Trophoblast cell (in vitro differentiated cells and primary cell): ENCODE results near the gene CPM.
"Not testable (repeated sequence)": the region's sequence is repeated elsewhere in the genome, so short reads cannot be mapped to it uniquely, and the experiment has no call there.

Experiments
- DNase-seq, 2 donors: peaks; one replicate each; pipeline ENCODE4 v3.0.0-alpha.2; 2016
- H2AFZ ChIP-seq: 2 replicates; pipeline ENCODE4 v1.6.1; 2013; ENCODE audit warnings: low read length, moderate library complexity, mild to moderate bottlenecking; ENCODE audit not compliant: insufficient read depth, poor library complexity
- H2AK5ac ChIP-seq: 2 replicates; pipeline ENCODE4 v1.6.1; 2013; ENCODE audit warnings: mild to moderate bottlenecking, low read length
- H2BK120ac ChIP-seq: 2 replicates; pipeline ENCODE4 v1.6.1; 2013; ENCODE audit warnings: low read length, mild to moderate bottlenecking, moderate library complexity; ENCODE audit not compliant: insufficient read depth, poor library complexity
- H2BK12ac ChIP-seq: 2 replicates; pipeline ENCODE4 v1.6.1; 2013; ENCODE audit warnings: mild to moderate bottlenecking, low read length, moderate library complexity
- H2BK5ac ChIP-seq: 2 replicates; pipeline ENCODE4 v1.6.1; 2013; ENCODE audit warnings: low read length, low read depth, moderate library complexity, mild to moderate bottlenecking; ENCODE audit not compliant: poor library complexity
- H3K14ac ChIP-seq: 2 replicates; pipeline ENCODE4 v1.6.1; 2013; ENCODE audit warnings: mild to moderate bottlenecking, low read length
- H3K18ac ChIP-seq: 2 replicates; pipeline ENCODE4 v1.6.1; 2013; ENCODE audit warnings: mild to moderate bottlenecking, low read length
- H3K23ac ChIP-seq: 2 replicates; pipeline ENCODE4 v1.6.1; 2013; ENCODE audit warnings: low read length
- H3K27ac ChIP-seq: 2 replicates; pipeline ENCODE4 v1.5.1; 2013; ENCODE audit warnings: low read depth, mild to moderate bottlenecking, inconsistent platforms, low read length, moderate library complexity
- H3K27me3 ChIP-seq: 2 replicates; pipeline ENCODE4 v1.6.1; 2013; ENCODE audit warnings: inconsistent platforms, mild to moderate bottlenecking, low read length, moderate library complexity; ENCODE audit not compliant: insufficient read depth
- H3K36me3 ChIP-seq, 2 experiments: 1 replicate in 1 of 2; 2 replicates in 1 of 2; pipeline ENCODE4 v1.6.1; 2013; ENCODE audit warnings: low read length in 2 of 2, mild to moderate bottlenecking in 2 of 2, moderate library complexity in 1 of 2; ENCODE audit not compliant: insufficient read depth in 2 of 2, control insufficient read depth in 1 of 2
- H3K4ac ChIP-seq: 2 replicates; pipeline ENCODE4 v1.6.1; 2013; ENCODE audit warnings: low read depth, mild to moderate bottlenecking, low read length, moderate library complexity
- H3K4me1 ChIP-seq, 2 experiments: 1 replicate in 1 of 2; 2 replicates in 1 of 2; pipeline ENCODE4 v1.6.1; 2013; ENCODE audit warnings: low read length in 2 of 2, mild to moderate bottlenecking in 2 of 2, moderate library complexity in 1 of 2; ENCODE audit not compliant: insufficient read depth in 2 of 2, control insufficient read depth in 1 of 2
- H3K4me2 ChIP-seq: 2 replicates; pipeline ENCODE4 v1.6.1; 2013; ENCODE audit warnings: inconsistent platforms, mild to moderate bottlenecking, low read length, moderate library complexity
- H3K4me3 ChIP-seq: 2 replicates; pipeline ENCODE4 v1.5.1; 2013; ENCODE audit warnings: mild to moderate bottlenecking, low read depth, low read length, inconsistent platforms
- H3K79me1 ChIP-seq: one replicate; pipeline ENCODE4 v1.6.1; 2013; ENCODE audit warnings: low read length
- H3K79me2 ChIP-seq: 2 replicates; pipeline ENCODE4 v1.6.1; 2013; ENCODE audit warnings: low read length, mild to moderate bottlenecking; ENCODE audit not compliant: control insufficient read depth, insufficient read depth, poor library complexity
- H3K9ac ChIP-seq: 2 replicates; pipeline ENCODE4 v1.6.1; 2013; ENCODE audit warnings: mild to moderate bottlenecking, low read length
- H3K9me3 ChIP-seq: 2 replicates; pipeline ENCODE4 v1.6.1; 2013; ENCODE audit warnings: low read depth, mild to moderate bottlenecking, control low read depth, inconsistent platforms, low read length; ENCODE audit not compliant: insufficient read depth
- H4K12ac ChIP-seq: 2 replicates; pipeline ENCODE4 v1.6.1; 2013; ENCODE audit warnings: low read depth, mild to moderate bottlenecking, low read length, moderate library complexity
- H4K8ac ChIP-seq: 2 replicates; pipeline ENCODE4 v1.6.1; 2013; ENCODE audit warnings: low read depth, mild to moderate bottlenecking, low read length, moderate library complexity
- H4K91ac ChIP-seq: one replicate; pipeline ENCODE4 v1.6.1; 2013; ENCODE audit warnings: low read depth, mild to moderate bottlenecking, low read length, moderate library complexity
- WGBS: extraction: QIAGEN DNeasy Blood & Tissue Kit; methylation state at CpG from one replicate; pipeline ENCODE4 v1.1.7; 2013; ENCODE audit warnings: missing lambda C conversion rate; ENCODE audit not compliant: insufficient read length, insufficient coverage; ENCODE audit errors: extremely low coverage; 5-methylcytosine and 5-hydroxymethylcytosine counted together

CPM gene

DNA sequence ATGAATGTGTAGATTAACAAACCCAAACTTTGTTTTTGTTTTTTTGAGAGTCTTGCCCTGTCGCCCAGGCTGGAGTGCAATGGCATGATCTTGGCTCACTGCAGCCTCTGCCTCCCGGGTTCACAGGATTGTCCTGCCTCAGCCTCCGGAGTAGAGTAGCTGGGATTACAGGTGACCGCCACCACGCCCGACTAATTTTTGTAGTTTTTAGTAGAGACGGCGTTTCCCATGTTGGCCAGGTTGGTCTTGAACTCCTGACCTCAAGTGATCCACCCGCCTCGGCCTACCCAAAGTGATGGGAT lies 125.7 kb downstream of the CPM start:
- Histone ChIP-seq H2BK120ac (peak overlapping the region; percentile 14), H3K4ac (peak overlapping the region; percentile 40), H4K8ac (peak overlapping the region; percentile 70), H3K18ac (peak overlapping the region; percentile 14), H2BK5ac (peak overlapping the region; percentile 66), H3K4me3 (peak overlapping the region; percentile 0), H4K91ac (peak overlapping the region; percentile 32), H3K79me1 (peaks cover 25% of the 10 kb centered on the region), H3K27ac (peak overlapping the region; percentile 100), H3K4me2 (peak overlapping the region; percentile 63)
- H3K9ac ChIP-seq, H3K4me1 ChIP-seq, H2AFZ ChIP-seq, H2AK5ac ChIP-seq, H3K27me3 ChIP-seq, H3K23ac ChIP-seq, H4K12ac ChIP-seq, DNase-seq, H3K9me3 ChIP-seq, H3K79me2 ChIP-seq, H3K36me3 ChIP-seq, H2BK12ac ChIP-seq, H3K14ac ChIP-seq: not testable (repeated sequence)
- no CpG with 5 or more reads among the region's 10 CpGs for WGBS

DNA sequence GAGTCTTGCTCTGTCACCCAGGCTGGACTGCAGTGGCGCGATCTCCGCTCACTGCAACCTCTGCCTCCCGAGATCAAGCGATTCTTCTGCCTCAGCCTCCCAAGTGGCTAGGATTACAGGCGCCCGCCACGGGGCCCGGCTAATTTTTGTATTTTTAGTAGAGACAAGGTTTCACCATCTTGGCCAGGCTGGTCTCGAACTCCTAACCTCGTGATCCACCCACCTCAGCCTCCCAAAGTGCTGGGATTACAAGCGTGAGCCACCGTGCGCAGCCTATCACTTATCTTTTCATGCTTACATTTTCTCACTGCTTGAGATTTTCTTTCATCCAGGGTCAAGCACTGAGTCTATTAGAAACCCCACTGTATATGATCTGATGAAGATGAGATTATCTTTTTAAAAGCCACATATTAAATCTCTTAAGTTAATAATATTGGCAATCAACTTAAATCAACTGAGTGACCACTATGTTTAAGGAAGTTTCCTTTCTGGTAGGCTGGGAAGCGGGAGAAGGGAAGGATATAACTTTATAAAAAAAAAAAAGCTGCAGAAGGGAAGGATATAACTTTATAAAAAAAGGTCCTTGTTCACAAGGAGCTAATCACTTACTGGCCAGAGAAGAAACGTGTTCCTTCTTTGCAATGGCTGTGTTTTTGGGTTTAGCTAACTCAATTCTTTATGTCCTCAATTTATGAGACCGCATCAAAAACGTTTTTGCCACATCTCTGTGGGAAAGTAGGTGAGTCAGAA lies 126.3 kb downstream of the CPM start:
- Histone ChIP-seq H2BK5ac (no peak overlapping the region), H3K4me1 (peaks cover 6 to 8% of the 10 kb centered on the region in 2 experiments), H4K12ac (no peak overlapping the region), H2BK120ac (no peak overlapping the region), H3K9me3 (no peaks in the 10 kb centered on the region), H3K18ac (no peak overlapping the region), H3K79me1 (peaks cover 25% of the 10 kb centered on the region), H3K23ac (no peak overlapping the region), H3K36me3 (peaks cover 4% of the 10 kb centered on the region in 2 experiments), H3K9ac (no peak overlapping the region), H3K27me3 (no peaks in the 10 kb centered on the region), H2AK5ac (no peak overlapping the region), H3K14ac (no peak overlapping the region), H4K8ac (no peak overlapping the region), H3K27ac (no peak overlapping the region), H3K79me2 (peaks cover 10% of the 10 kb centered on the region), H2AFZ (no peak overlapping the region), H3K4ac (no peak overlapping the region), H3K4me3 (no peak overlapping the region), H2BK12ac (no peak overlapping the region), H4K91ac (no peak overlapping the region), H3K4me2 (no peak overlapping the region)
- WGBS: no CpG with 5 or more reads among the region's 18 CpGs
- DNase-seq: no peak

DNA sequence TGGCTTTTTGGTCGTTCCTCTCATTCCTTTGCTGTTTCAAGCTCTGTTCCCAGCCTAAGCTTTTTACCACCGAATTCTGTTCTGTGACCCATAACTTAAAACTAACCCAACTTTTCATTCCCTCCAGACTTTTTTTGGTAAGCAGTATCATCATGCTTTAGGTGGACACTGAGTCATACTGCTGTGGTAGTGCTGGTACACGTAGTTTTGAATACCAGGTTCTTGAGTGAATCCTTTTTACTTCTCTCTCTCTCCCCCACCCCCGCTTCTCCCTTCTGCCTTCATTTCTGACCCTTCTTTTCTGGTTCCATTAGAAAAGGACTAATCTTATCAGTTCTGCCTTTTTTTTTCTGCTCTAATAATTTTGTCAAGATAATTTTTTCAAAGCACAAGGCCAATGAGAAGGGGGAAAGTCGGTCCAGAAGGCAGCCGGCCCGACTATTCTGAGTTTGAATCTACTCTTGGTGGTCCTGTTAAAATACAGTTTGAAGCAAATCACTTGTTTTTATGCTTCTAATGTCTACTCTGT lies 127.3 kb downstream of the CPM start:
- no peak overlapping the region for H2BK120ac ChIP-seq
- no peak overlapping the region for H3K4me2 ChIP-seq
- peaks cover 25% of the 10 kb centered on the region for H3K79me1 ChIP-seq
- H4K91ac ChIP-seq: no peak overlapping the region
- H3K18ac ChIP-seq: no peak overlapping the region
- H3K14ac ChIP-seq: no peak overlapping the region
- no peaks in the 10 kb centered on the region for H3K9me3 ChIP-seq
- no peak overlapping the region for H2AFZ ChIP-seq
- WGBS: no CpG with 5 or more reads among the region's 7 CpGs
- no peaks in the 10 kb centered on the region for H3K27me3 ChIP-seq
- no peak overlapping the region for H2BK5ac ChIP-seq
- no peak overlapping the region for H3K4ac ChIP-seq
- no peak overlapping the region for H3K23ac ChIP-seq
- peak; percentile 44 to 58 for DNase-seq
- H2BK12ac ChIP-seq: no peak overlapping the region
- no peak overlapping the region for H2AK5ac ChIP-seq
- no peak overlapping the region for H4K8ac ChIP-seq
- no peak overlapping the region for H4K12ac ChIP-seq
- no peak overlapping the region for H3K9ac ChIP-seq
- peaks cover 3 to 4% of the 10 kb centered on the region in 2 experiments for H3K36me3 ChIP-seq
- H3K4me1 ChIP-seq: peaks cover 6 to 8% of the 10 kb centered on the region in 2 experiments
- H3K79me2 ChIP-seq: peaks cover 10% of the 10 kb centered on the region
- no peak overlapping the region for H3K27ac ChIP-seq
- H3K4me3 ChIP-seq: no peak overlapping the region

DNA sequence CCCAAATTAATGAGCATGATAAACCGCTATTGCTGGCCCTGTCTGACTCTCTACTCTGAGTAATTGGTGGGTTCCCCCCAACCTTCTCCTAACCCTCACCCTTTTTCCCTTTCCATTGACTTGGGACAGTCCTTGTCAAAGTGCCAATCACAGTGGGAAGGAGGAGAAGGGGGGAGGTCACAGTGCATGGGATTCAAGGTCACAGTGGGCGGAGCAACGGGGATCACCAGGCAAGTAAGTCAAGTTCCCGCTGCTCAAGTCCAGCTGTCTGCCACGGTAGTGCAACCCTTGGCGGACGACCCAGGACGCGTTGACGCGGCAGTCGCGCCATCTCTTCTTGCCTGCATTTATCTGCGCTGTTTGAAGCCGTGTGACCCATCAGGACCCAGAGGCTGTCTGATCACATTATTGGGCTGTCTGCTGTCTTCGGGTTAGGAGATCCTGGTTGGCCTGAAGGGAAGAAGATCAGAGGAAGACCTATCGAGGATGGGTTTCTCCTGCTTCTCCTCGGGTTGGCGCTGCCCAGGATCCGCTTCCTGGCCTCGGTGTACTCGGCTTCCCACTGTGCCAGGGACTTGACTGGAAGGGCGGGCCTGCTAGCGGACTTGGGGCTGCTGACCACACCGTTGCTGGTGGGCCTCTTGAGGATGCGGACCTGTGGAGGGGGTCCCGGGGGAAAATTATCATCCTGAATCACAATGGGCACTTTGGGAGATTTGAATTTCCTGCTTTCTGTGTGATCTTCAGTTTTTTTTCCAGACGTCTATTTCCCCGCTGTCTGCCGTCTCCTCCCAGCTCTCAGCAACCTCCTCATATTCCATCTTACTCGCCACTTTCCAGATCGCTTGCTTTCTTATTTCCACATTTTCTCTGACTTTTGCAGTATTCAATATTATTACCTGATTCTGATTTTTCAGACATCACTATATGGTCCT lies 128.0 kb downstream of the CPM start:
- DNase-seq: peak; percentile 71 to 77
- Histone ChIP-seq H3K4me1 (peaks cover 8 to 9% of the 10 kb centered on the region in 2 experiments), H3K4me3 (no peak overlapping the region)

More for the DNA sequence above, 128.0 kb downstream of the CPM start:
- Histone ChIP-seq H3K9me3 (no peaks in the 10 kb centered on the region), H4K91ac (peak overlapping the region; percentile 78), H3K27me3 (no peaks in the 10 kb centered on the region), H3K4ac (peak overlapping the region; percentile 76), H3K27ac (peak overlapping the region; percentile 28), H3K9ac (no peak overlapping the region), H4K12ac (peak overlapping the region; percentile 49), H2AFZ (peak overlapping the region; percentile 18), H2AK5ac (peak overlapping the region; percentile 87), H2BK120ac (peak overlapping the region; percentile 64), H3K36me3 (peaks cover 1% of the 10 kb centered on the region in 2 experiments), H3K18ac (peak overlapping the region; percentile 49), H3K79me2 (peaks cover 8% of the 10 kb centered on the region), H3K14ac (peak overlapping the region; percentile 43), H2BK5ac (peak overlapping the region; percentile 29), H3K23ac (no peak overlapping the region), H3K4me2 (no peak overlapping the region), H2BK12ac (peak overlapping the region; percentile 94), H4K8ac (peak overlapping the region; percentile 61), H3K79me1 (peaks cover 25% of the 10 kb centered on the region)
- WGBS: 100% methylated on average over 2 of the region's 32 CpGs
